Peyer's patch (tissue), 4 donors: ENCODE data around the gene INPP5F.

Experiments
- CTCF ChIP-seq, 6 experiments: fragments of 450-650 bp in 4 of 6; fragments of 200-600 bp in 2 of 6; sonication (generic) in 1 of 6; IDR thresholded peaks; one replicate each; pipeline ENCODE4 v1.5.1; 2017 to 2019; ENCODE audit warnings: antibody characterized with exemption in 6 of 6, mild to moderate bottlenecking in 3 of 6, moderate library complexity in 1 of 6
- POLR2A ChIP-seq, 2 donors: fragments of 450-650 bp; IDR thresholded peaks; one replicate each; pipeline ENCODE4 v1.5.1; 2017; ENCODE audit warnings: antibody characterized with exemption in 2 of 2, mild to moderate bottlenecking in 2 of 2, moderate library complexity in 2 of 2

DNA sequence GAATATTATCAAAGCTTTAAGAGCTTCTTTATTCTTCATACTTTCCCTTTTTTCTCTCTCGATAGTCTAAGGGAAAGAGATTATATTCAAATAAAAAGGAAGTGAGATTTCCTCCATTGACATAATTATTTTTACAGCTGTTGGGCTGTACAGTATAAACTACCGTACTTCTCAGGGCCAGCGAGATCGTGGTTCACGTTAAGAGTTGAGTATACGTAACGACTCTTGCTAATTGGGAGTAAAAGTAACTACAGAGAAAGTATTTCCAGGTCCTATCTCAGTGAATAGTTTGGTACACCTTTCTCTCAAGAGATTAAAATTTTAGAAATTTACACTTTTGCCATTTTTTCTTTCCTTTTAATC, 57.8 kb downstream of the INPP5F start:
- TF ChIP-seq CTCF (IDR thresholded peaks at IDR 0.05) (no peak), POLR2A (IDR thresholded peaks at IDR 0.05) (no peak)
